Rectal smooth muscle tissue (tissue), 1 donor: ENCODE results near the gene MTA2.
A peak's percentile ranks its signal among the peaks of the same experiment; 100 is the strongest.

Source experiments
- H3K27ac ChIP-seq: one replicate; pipeline ENCODE4 v1.7.0; 2013; ENCODE audit warnings: low read depth, low read length, inconsistent platforms
- H3K27me3 ChIP-seq: one replicate; pipeline ENCODE4 v1.7.0; 2013; ENCODE audit warnings: low read length; ENCODE audit not compliant: control insufficient read depth, insufficient read depth
- H3K36me3 ChIP-seq: one replicate; pipeline ENCODE4 v1.7.0; 2013; ENCODE audit warnings: low read length; ENCODE audit not compliant: control insufficient read depth, insufficient read depth
- H3K4me1 ChIP-seq: one replicate; pipeline ENCODE4 v1.7.0; 2013; ENCODE audit warnings: low read length; ENCODE audit not compliant: control insufficient read depth, insufficient read depth
- H3K4me3 ChIP-seq: one replicate; pipeline ENCODE4 v1.7.0; 2013; ENCODE audit warnings: low read length
- H3K9ac ChIP-seq: one replicate; pipeline ENCODE4 v1.7.0; 2013; ENCODE audit warnings: low read length

Gene MTA2

DNA sequence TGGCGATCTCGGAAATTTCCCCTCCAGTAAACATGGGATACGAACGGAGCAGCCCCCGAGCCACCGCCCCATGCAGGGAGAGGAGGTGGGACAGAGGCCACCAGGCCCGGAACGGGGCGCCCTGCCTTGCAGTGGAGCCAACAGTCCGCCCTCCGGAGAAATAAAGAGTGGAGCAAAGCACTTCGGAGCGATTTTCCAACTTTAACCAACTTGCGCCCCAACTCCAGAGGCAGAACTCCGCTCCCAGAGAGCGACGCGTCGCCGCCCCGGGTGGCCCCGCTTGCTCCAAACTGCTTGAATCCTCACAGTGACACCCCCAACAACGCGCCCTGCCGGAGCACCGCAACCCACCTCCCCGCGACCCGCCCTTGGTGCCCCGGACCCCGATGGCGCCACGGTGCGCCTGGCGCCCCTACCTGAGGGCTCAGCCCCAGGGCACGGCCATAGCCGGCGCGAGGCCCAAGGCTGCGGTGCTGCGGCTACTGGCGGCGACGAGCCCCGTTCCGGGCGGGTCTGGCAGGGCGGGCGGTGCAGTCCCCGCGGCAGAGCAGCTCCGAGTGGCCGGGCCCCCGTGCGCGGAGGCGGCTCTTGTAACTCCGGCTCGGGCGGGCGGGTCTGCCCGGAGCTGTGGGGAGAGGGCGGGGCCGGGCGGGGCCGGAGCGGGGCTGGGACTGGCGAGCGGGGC is 55.3 kb downstream of the MTA2 start, which contains the start of gene AHNAK:
AHNAK (minus strand) TSS at position 563 of the 685 bp plus-strand sequence. CDS start 10,708 bp downstream, outside the sequence.
- Histone ChIP-seq H3K9ac (peak within 1 kb of the TSS; percentile 98), H3K4me3 (peak within 1 kb of the TSS; percentile 98), H3K27ac (peak within 1 kb of the TSS; percentile 99), H3K27me3 (peaks cover 3% of the 10 kb centered on the region), H3K36me3 (peaks cover 7% of the 10 kb centered on the region), H3K4me1 (peaks cover 25% of the 10 kb centered on the region)

DNA sequence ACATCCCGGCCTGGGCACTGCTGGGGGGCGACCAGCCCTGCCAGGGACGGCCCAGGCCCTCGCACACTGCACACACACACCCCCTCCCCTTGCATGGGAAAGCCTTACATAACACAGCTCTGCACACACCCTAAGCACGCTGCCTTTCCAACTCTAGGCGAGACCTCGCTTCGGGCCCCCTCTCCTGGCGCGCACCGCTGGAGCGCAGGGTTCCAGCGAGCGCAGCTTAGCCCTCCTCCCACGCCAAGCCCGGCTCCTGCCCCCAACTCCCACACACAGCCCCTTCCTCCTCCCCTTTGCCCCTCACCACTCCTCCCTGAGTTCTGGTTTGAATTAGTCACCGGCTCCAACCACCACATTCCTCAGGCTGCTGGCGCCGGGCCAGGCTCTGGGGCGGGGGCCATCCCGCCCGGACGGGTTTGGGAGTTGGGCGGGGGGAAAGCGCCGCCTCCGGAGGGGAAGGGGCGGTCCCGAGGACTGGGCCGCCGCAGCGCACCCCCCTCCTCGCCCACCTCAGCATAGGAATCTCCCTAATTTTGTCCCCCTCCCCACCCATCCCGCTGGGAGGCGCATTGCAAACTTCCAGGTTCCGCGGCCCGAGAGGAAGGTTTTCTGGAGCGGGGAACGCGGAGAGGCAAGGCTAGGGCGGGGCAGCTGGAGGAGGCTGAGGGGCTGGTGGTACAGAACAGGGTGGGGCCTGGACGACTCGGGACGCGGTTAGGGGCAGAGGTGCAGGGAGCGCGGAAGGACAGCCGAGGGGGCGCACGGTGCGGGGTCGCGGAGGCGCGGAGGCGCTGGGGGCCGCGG is 56.0 kb downstream of the MTA2 start:
- H3K36me3 ChIP-seq, result peaks cover 7% of the 10 kb centered on the region
- H3K4me3 ChIP-seq, result peak overlapping the region; percentile 98
- peaks cover 30% of the 10 kb centered on the region for H3K4me1 ChIP-seq
- H3K27ac ChIP-seq, result peak overlapping the region; percentile 99
- peaks cover 3% of the 10 kb centered on the region for H3K27me3 ChIP-seq
- H3K9ac ChIP-seq, result peak overlapping the region; percentile 98

DNA sequence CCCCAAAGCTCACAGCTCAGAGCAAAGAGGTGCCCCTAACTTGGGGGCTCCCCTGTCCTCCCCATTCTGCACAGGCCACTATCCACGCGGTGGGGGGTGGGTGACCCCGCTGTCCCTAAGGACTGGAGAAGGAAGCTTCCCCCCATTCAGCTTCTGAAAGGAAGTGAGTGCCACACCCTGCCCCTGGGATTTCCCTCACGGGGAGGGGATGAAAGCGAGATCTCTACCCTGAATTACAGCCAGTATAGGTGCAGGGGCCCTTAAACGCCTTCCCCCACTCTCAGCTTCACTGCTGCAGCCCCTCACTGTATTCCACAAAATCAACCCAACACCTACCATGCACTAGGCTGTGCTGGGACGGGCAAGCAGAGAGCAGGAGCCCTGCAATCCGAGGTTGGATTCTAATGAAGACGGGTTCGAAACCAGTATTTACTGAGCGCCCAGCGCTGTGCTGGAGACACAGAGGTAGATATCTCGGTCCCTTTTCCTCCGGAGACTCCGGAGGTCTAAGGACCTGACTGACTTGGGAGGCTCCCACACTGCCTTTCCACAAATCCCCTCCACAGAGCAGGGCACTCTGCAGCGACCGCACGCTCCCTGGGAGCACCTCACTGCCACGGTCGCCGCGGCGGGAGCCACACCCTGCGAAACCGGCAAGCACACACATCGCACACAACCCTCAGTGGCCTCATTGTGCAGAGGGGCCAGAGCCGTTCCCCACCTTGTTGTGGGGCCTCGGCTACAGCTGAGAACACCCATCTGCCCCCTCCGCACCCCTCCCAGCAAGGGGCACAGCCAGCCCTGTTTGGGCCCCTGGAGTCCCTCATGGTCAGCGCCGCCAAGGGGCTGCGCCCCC is 56.9 kb downstream of the MTA2 start:
- Histone ChIP-seq H3K4me1 (peaks cover 37% of the 10 kb centered on the region), H3K27me3 (peaks cover 3% of the 10 kb centered on the region), H3K27ac (peak overlapping the region; percentile 99), H3K9ac (peak overlapping the region; percentile 98), H3K36me3 (peaks cover 7% of the 10 kb centered on the region), H3K4me3 (peak overlapping the region; percentile 98)

DNA sequence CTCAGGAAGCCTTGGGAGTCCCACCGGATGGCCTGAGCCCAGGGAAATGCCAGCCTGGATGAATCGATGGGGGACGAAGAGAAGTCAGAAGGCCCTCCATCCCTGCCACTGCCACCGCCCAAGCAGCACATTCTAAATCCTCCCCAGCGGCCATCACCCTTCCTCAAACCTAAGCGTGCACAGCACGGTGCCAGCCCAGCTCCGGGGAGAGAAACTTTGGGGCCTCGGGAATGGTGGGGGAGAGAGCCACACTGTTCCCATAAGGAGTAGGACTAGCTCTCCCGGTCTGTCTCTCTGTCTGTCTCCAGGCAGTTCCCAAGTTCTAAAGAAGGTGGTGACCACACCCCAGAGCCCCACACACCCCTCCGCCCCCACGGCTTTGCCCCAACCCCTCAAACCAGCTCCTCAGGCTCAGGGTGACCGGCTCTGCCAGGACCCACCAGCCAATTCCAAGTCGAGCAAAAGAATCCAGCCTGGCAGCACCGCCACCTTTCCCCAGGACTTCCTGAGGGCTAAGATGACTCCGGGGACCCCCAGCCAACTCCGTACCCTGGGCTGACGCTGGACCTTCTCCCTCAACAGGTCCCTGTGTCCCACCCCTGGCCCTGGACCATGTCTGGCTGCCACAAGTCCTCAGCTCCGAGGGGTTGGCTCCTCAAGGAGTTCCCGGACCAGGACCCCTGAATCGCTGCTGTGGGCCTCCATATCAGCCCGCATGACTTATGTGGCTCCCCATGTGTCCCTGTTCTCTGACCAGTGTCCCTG is 57.8 kb downstream of the MTA2 start:
- Histone ChIP-seq H3K4me3 (peak overlapping the region; percentile 98), H3K4me1 (peaks cover 43% of the 10 kb centered on the region), H3K27ac (peak overlapping the region; percentile 99), H3K27me3 (peaks cover 3% of the 10 kb centered on the region), H3K9ac (peak overlapping the region; percentile 98), H3K36me3 (peaks cover 7% of the 10 kb centered on the region)
